SK-N-MC (cell line): ENCODE measurements around the gene RICTOR.

Experiments
- DNase-seq: peaks from one replicate; pipeline ENCODE4 v3.0.0-alpha.2; 2011; ENCODE audit warnings: low read depth, low spot score
- H3K27ac ChIP-seq: fragments of 200-600 bp; sonication (generic); 2 replicates; pipeline ENCODE4 v1.5.1; 2016; ENCODE audit warnings: mixed run types
- H3K36me3 ChIP-seq: fragments of 200-600 bp; sonication (generic); 2 replicates; pipeline ENCODE4 v1.6.1; 2017; ENCODE audit warnings: antibody characterized with exemption, low read length, mixed read lengths; ENCODE audit not compliant: insufficient read depth
- H3K4me3 ChIP-seq: fragments of 200-600 bp; sonication (generic); 2 replicates; pipeline ENCODE4 v1.5.1; 2016
- H3K9ac ChIP-seq: fragments of 200-600 bp; sonication (generic); 2 replicates; pipeline ENCODE4 v1.8.0; 2017; ENCODE audit warnings: mixed run types, mixed read lengths; ENCODE audit not compliant: insufficient read length
- H3K9me3 ChIP-seq: fragments of 200-600 bp; sonication (generic); 2 replicates; pipeline ENCODE4 v1.6.1; 2017; ENCODE audit warnings: low read depth, mild to moderate bottlenecking, antibody characterized with exemption, low read length, moderate library complexity, mixed read lengths
- EZH2 ChIP-seq: fragments of 200-600 bp; sonication (generic); IDR thresholded peaks from one replicate; pipeline ENCODE4 v1.6.1; 2017; ENCODE audit warnings: antibody characterized with exemption
- FOXP2 ChIP-seq: optimal IDR thresholded peaks from 2 replicates; pipeline ENCODE3; 2011; ENCODE audit warnings: mild to moderate bottlenecking, moderate library complexity; ENCODE audit not compliant: insufficient read depth; ENCODE audit errors: extremely low read length, control extremely low read depth
- POLR2AphosphoS5 ChIP-seq: IDR thresholded peaks from 2 replicates; pipeline ENCODE4 v1.6.1; 2012; ENCODE audit warnings: mild to moderate bottlenecking, low read depth, low read length, borderline replicate concordance

The RICTOR gene

GRCh38 chr5:38978036-38978435 lies 96.2 kb downstream of the RICTOR start:
- TF ChIP-seq FOXP2 (no peak), EZH2 (no peak), POLR2AphosphoS5 (no peak)
- H3K36me3 ChIP-seq: peaks cover 4% of the 10 kb centered on the region; the same call in 1 of the 2 replicates
- no peak for DNase-seq
- H3K9ac ChIP-seq: no peak overlapping the region
- no peak overlapping the region for H3K4me3 ChIP-seq
- H3K9me3 ChIP-seq: no peaks in the 10 kb centered on the region
- H3K27ac ChIP-seq: peak overlapping the region; percentile 58

DNA sequence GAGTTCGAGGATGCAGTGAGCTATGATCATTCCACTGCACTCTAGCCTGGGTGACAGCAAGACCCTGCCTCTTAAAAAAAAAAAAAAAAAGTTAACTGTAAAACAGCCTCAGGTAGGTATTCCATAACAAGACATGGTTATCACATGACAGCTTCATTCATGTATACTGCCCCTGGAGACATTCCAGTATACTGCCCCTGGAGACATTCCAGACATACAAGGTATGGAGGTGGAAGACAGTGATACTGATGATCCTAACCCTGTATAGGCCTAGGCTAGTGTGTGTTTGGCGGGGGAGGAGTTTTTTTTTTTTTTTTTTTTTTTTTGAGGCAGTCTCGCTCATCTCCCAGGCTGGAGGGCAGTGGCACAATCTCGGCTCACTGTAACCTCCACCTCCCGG lies 105.5 kb downstream of the RICTOR start:
- no peak for DNase-seq

GRCh38 chr5:38961691-38962090 lies 112.5 kb downstream of the RICTOR start:
- H3K9ac ChIP-seq: no peak overlapping the region

More for the DNA sequence above, 105.5 kb downstream of the RICTOR start:
- no peak for TF ChIP-seq POLR2AphosphoS5
- no peak for TF ChIP-seq EZH2
- TF ChIP-seq FOXP2: no peak
- Histone ChIP-seq H3K27ac (no peak overlapping the region), H3K9ac (no peak overlapping the region), H3K4me3 (no peak overlapping the region), H3K9me3 (no peaks in the 10 kb centered on the region), H3K36me3 (peaks cover 25% of the 10 kb centered on the region)

GRCh38 chr5:38953426-38954012 lies 120.7 kb downstream of the RICTOR start:
- Histone ChIP-seq H3K9ac (no peak overlapping the region), H3K36me3 (peaks cover 83% of the 10 kb centered on the region), H3K4me3 (no peak overlapping the region), H3K27ac (peak overlapping the region; percentile 23; the same call in 1 of the 2 replicates), H3K9me3 (peaks cover 6% of the 10 kb centered on the region)
- peak; percentile 5 for DNase-seq
- TF ChIP-seq FOXP2: no peak
- TF ChIP-seq EZH2: no peak
- no peak for TF ChIP-seq POLR2AphosphoS5

More at GRCh38 chr5:38961691-38962090, 112.5 kb downstream of the RICTOR start:
- TF ChIP-seq POLR2AphosphoS5: no peak
- no peak for TF ChIP-seq FOXP2
- no peak for TF ChIP-seq EZH2
- H3K4me3 ChIP-seq: no peak overlapping the region
- H3K27ac ChIP-seq: no peak overlapping the region
- DNase-seq: no peak
- peaks cover 71% of the 10 kb centered on the region for H3K36me3 ChIP-seq
- H3K9me3 ChIP-seq: no peaks in the 10 kb centered on the region

DNA sequence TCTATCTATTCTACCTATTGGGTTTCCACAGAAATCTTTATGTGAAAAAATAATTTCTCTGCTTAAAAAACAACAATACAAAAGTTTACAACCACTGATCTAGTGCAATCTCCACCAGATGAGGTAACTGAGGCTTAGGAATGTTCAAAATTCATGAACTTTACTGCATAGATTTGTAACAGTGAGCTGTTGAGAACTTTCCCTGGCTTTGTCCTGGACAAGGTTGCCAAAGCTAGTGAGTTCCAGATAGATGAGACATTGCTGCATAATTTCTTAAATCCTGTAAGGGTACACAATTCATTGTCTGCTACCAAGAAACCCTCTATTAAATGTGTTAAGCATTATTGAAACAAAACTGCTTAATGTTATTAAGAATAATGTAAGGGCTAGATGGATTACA lies 125.7 kb downstream of the RICTOR start:
- TF ChIP-seq EZH2: no peak
- no peak for TF ChIP-seq FOXP2
- no peak for TF ChIP-seq POLR2AphosphoS5
- H3K9me3 ChIP-seq: no peaks in the 10 kb centered on the region
- DNase-seq: no peak
- no peak overlapping the region for H3K4me3 ChIP-seq
- H3K36me3 ChIP-seq: peaks cover 62% of the 10 kb centered on the region
- peak overlapping the region; percentile 13; the same call in 1 of the 2 replicates for H3K27ac ChIP-seq
- H3K9ac ChIP-seq: no peak overlapping the region

- peaks cover 48% of the 10 kb centered on the region for H3K36me3 ChIP-seq
- no peak for TF ChIP-seq POLR2AphosphoS5
- TF ChIP-seq FOXP2: no peak
- no peak for TF ChIP-seq EZH2
These were observed 129.9 kb downstream of the RICTOR start for GRCh38 chr5:38944282-38944681.

GRCh38 chr5:38941912-38942311 lies 132.3 kb downstream of the RICTOR start:
- no peak overlapping the region for H3K4me3 ChIP-seq
- TF ChIP-seq FOXP2 (no peak), EZH2 (no peak), POLR2AphosphoS5 (no peak)
- peaks cover 42% of the 10 kb centered on the region for H3K36me3 ChIP-seq
- no peaks in the 10 kb centered on the region for H3K9me3 ChIP-seq
- no peak overlapping the region for H3K9ac ChIP-seq
- no peak for DNase-seq
- no peak overlapping the region for H3K27ac ChIP-seq

More at GRCh38 chr5:38944282-38944681, 129.9 kb downstream of the RICTOR start:
- Histone ChIP-seq H3K27ac (no peak overlapping the region), H3K9ac (no peak overlapping the region), H3K4me3 (no peak overlapping the region), H3K9me3 (no peaks in the 10 kb centered on the region)
- DNase-seq: no peak

DNA sequence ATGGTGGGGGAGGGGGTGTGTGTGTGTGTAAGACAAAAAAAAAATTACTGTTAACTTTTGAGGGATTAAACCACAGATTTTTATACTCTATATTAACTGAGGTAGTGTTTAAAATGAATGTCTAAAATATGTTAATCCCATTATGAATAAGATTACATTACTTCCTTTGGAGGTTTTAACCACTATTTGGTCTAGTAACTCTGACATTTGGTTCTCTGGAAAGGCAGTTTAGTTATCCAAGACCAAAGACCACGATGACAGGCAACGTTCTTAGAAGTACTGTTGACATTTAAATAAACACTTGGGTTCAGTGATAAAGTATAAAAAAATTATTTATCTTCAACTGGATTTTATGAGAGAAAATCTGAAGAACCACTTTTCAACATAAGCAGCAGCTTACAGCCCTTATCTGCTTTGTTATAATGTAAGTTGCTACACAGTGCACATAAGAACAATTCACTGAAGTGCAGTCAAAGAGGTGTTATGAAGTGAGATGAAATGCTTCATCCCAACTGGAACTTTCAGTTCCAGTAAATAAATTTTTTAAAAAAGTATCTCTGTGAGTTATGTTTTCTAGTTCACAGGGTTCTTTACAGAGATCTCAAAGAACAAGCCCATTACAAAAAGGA lies 133.9 kb downstream of the RICTOR start:
- TF ChIP-seq EZH2 (no peak), FOXP2 (no peak), POLR2AphosphoS5 (no peak)

GRCh38 chr5:38938973-38939372 lies 135.2 kb downstream of the RICTOR start:
- Histone ChIP-seq H3K27ac (no peak overlapping the region), H3K36me3 (peaks cover 37% of the 10 kb centered on the region), H3K4me3 (no peak overlapping the region), H3K9ac (no peak overlapping the region), H3K9me3 (no peaks in the 10 kb centered on the region)
- no peak for DNase-seq
- TF ChIP-seq EZH2: no peak
- TF ChIP-seq POLR2AphosphoS5: no peak
- no peak for TF ChIP-seq FOXP2

More for the DNA sequence above, 133.9 kb downstream of the RICTOR start:
- DNase-seq: no peak
- H3K27ac ChIP-seq: peak overlapping the region; percentile 21; the same call in 1 of the 2 replicates
- H3K9me3 ChIP-seq: no peaks in the 10 kb centered on the region
- peaks cover 47% of the 10 kb centered on the region for H3K36me3 ChIP-seq
- H3K9ac ChIP-seq: no peak overlapping the region
- H3K4me3 ChIP-seq: no peak overlapping the region
